Loucy (cell line): Measurements from ENCODE around the gene DNASE1L3.

Source experiments
- CTCF ChIP-seq: fragments of 200-600 bp; sonication (generic); conservative IDR thresholded peaks from 2 replicates; pipeline ENCODE4 v1.5.1; 2014; ENCODE audit warnings: mild to moderate bottlenecking, antibody characterized with exemption, low read length
- EZH2phosphoT487 ChIP-seq: fragments of 200-600 bp; IDR thresholded peaks from 2 replicates; pipeline ENCODE4 v1.6.1; 2018; ENCODE audit warnings: antibody characterized with exemption, mild to moderate bottlenecking, moderate library complexity, borderline replicate concordance

- no peak for TF ChIP-seq CTCF
- no peak for TF ChIP-seq EZH2phosphoT487
Observed at GRCh38 chr3:58191361-58191991, 19.3 kb downstream of the DNASE1L3 start.
